Left forelimb (tissue), 1 donor: ENCODE data around the gene ATG2A.

ENCODE experiments used
- DNase-seq: peaks from one replicate; pipeline ENCODE4 v3.0.0-alpha.2; 2018; ENCODE audit warnings: low spot score

The ATG2A gene

GRCh38 chr11:64885367-64886286 is 31.4 kb downstream of the ATG2A start:
- no peak for DNase-seq

DNA sequence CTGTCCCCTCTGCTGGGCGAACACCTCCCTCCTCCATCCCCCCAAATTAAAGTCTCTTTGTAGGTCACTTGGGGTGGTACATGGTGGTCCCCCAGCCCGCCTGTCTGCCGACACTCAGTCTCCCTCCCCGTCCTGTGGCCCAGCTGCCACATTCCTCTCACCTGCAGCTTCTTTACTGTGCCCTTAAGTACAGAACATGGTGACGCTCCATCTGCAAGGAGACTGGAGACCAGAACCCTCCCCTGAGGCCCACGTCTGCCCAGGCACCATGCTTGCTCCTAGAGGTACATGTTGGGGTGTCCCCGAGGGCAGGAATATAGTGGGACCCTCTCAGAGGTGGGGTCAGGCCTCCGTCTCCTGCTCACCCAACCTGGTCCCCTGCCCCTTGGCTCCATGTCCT is 33.0 kb downstream of the ATG2A start:
- DNase-seq: no peak

GRCh38 chr11:64883575-64883974 is 33.4 kb downstream of the ATG2A start:
- DNase-seq: no peak

- no peak for DNase-seq
Measured at GRCh38 chr11:64882243-64882642, 34.8 kb downstream of the ATG2A start.

DNA sequence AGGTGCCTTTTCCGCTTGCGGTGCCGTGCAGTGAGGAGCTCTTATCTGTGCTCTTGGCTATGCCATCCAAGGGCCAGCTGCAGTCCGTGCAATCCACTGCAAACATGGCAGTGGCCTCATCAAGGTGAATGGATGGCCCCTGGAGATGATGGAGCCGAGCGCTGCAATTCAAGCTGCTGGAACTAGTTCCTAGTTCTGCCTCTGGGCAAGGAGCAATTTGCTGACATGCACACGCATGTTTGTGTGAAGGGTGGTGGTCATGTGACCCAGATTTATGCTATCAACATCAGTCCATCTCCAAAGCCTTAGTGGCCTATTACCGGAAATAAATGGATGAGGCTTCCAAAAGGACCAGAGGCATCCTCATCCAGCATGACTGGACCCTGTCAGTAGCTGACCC is 35.5 kb downstream of the ATG2A start:
- no peak for DNase-seq

DNA sequence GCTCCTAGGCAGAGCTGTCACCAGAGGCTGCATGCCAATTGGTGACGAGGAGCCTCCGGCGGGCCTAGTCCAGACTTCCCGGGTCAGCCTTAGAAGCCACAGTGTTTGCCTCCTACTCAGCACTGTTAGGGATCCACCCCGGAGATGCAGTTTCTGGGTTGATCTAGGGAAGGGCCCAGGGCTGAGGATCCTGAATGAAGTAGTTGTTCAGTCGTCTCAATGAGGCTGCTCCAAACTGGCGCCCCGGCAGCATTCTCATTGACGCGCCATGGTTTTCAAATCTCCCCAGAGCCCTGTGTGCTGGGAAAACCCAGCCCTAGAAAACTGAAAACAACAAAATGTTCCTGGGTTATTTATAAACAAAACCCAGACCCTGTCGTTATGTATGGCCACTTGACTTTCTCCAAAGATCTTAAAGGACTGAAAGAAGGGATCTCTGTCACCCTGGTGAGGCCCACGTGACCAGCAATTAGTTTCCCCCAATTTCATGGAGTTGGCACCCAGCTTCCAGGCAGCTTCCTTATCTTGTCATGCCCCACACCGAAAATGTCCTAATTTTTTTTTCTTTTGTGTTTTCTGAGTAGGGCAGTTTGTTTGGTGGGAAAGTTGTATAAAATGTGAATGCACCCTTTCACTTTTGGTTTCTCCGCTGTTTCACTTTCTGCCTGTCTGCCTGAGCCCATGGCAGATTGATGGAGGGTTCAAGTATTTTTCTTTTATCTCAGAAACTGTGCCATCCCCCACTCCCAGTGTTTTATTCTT is 36.6 kb downstream of the ATG2A start:
- DNase-seq: no peak

GRCh38 chr11:64879244-64879900 is 37.6 kb downstream of the ATG2A start:
- no peak for DNase-seq

DNA sequence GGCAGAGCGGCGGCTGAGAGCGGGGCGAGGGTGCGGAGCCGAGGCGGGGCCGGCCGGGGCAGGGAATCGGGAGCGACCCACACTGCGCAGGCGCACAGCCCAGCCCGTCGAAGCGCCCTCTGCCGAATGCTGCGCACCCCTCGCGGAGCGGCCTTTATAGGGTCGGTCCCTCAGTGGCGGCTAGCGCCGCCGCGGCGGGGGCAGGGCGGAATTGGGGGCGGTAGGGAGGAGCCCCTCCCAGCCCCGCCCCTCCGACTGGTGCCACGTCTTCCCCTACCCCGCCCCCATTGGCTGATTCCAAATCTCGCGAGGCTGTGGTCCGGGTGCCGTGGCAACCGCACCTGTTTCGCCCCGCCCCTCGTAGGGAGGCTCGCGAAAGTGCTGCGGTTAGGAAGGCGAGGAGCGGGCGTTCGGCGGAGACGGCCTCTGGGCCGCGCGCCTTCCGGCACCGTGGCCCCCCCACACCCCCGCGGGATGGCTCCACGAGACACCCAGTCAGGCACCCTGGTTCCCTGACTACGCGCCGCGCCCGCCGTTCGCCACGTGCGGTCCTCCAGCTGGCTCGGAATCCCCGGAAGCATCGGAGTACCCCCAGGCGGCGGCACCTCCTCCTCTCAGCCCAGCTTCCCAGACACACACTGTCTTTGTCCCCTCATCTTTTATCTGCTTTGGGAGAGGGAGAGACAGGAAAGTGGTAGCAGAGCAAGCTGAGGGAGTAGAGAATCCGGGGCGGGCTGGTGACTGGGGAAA is 38.3 kb downstream of the ATG2A start, which contains the start of gene EHD1:
EHD1 (minus strand) TSS at position 128 of the 750 bp plus-strand sequence. CDS start 157 bp downstream, outside the sequence.
- DNase-seq: peak; percentile 100

- no peak for DNase-seq
Measured at GRCh38 chr11:64878223-64878493, 38.9 kb downstream of the ATG2A start.

GRCh38 chr11:64877390-64878222 is 39.4 kb downstream of the ATG2A start:
- DNase-seq: no peak

DNA sequence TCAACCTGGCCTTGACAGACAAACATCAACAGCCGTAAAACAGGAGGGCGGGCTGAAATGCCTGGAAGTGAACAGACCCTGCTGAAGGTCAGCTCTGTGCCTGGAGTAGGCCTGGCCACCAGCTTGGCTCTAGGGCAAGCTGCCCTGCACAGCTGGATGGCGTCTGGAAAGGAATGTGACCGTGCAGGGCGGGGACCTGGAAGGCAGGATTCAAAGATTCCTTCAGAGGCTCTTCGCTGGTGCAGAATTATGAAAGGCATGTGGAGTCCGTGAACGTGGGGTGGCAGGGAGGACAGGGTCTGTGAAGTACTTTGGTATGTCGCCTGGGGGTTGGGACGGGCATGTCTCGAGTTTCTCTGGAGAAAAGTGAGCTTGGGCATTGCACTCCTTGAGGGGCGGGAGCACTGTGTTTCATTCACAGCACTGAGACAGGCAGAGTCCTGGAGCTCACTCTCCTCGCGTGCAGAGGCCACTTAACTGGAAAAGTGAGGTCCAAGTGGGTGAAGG is 40.1 kb downstream of the ATG2A start:
- DNase-seq: no peak

DNA sequence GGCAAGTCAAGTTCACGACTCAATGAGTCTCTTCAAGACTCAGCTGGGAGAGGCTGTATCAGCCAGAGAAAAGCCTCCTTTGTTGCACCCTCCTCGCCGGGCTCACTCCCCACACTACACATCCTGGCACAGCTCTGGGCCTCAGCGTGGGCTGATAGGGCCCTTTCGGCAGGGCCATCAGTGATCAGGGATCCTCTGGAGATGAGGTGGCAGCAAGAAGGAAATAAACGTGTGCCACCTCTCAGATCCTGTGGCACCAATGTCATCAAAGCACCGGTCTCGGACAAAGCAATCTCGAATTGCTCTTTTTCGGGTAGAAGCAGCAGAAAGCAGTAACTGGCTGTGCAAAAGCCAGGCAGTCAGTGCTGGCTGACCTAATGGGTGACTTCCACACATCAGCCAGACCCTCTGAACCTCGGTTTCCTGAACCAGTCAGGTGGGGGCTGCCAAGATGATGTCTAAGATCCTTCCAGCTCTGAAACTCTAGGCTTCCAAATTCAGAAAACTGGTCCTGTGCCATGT is 40.7 kb downstream of the ATG2A start:
- DNase-seq: no peak

GRCh38 chr11:64875369-64876228 is 41.4 kb downstream of the ATG2A start:
- no peak for DNase-seq

DNA sequence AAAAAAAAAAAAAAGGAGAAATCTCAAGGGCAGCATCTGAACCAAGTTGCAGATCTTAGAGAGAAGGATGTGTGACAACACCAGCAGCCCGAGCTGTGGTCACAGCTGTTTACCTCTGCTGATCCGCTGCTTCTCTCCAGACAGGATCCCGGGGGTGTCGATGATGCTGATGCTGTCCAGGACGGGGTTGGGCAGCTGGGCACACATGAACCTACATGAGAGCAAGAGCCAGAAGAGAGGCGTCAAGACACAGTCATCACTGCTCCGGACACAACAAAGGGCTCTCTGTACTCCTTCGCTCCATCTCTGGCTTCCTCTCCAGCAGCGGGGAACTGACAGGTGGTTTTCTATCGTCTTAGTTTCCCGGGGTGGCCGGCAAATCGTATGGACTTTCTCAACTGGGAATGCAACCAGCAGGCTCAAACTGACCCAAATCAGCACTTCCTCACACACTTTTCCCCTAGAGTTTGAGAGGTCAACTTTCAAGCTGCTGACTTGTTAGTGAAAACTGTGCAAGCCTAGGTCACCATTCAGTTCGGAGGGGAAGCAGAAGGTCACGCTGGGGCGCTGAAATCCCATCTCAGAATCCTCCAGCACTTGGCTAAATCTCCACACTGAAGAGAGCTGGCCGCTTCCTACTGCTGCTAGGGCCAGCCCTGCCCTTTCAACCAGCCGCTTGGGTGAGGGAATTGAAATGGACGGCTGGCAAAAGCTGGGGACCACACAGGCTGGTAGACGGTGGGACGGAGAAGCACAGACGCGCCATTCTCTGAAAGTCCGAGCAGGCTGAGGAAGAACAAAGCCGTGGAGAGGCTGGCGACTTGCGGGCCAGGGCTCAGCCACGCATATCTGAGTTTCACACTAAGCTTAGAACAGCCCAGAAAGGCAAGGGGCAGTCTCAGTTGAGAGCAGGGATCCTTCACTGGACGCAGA is 42.4 kb downstream of the ATG2A start:
- DNase-seq: no peak

- no peak for DNase-seq
Measured at GRCh38 chr11:64872790-64873488, 44.1 kb downstream of the ATG2A start.

DNA sequence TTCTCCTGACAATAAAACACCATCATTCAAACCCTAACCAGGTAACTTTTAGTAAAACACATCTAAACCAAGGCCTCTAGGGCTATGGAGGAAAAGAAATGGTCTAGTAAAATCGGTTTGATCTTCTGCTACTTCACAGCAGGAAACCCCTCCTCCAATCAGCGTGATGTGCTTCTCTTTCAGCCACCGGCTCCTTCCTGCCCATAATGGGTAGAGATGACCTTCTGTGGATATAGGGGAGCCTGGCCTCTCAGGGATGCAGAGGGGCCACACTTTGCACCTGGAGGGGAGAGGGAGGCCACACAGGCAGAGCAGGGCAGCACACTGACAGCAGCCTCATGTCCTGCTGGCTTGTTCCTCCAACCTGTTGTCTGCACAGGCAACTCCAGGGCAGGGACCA is 45.5 kb downstream of the ATG2A start:
- DNase-seq: no peak

GRCh38 chr11:64870893-64871466 is 46.0 kb downstream of the ATG2A start:
- DNase-seq: no peak
